ENCODE results near the gene TAF7L.

Gene TAF7L

DNA sequence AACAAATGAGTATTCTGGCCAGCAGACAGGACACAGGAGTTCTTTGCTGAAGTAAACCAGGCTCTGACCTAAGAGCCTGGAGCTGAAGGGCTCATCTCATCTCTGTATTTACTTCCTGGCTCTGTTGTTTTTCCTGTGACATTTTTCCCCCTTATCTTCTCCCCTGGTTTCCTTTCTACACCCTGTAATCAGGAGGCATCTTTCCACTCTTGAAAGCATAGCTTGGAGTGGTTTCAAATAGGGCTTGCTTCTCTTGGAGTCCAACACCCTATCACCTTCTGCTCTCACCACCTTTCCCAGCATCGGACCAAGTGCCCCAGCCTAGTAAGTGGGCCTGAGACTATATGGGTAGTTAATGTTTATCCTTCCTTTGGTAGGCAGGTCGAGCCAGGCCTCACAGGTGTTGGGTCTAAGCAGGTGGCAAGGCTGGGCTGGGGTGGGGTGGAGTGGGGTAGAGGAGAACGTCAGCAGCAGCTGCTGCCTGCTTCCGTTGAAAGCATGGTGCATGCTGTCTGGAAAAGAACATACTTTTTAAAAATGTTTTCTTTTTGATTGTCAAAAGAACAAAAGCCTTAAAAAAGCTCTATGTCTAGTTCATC is 70.4 kb downstream of the TAF7L start:
- no peak for DNase-seq (ENCODE audit: low read depth)

DNA sequence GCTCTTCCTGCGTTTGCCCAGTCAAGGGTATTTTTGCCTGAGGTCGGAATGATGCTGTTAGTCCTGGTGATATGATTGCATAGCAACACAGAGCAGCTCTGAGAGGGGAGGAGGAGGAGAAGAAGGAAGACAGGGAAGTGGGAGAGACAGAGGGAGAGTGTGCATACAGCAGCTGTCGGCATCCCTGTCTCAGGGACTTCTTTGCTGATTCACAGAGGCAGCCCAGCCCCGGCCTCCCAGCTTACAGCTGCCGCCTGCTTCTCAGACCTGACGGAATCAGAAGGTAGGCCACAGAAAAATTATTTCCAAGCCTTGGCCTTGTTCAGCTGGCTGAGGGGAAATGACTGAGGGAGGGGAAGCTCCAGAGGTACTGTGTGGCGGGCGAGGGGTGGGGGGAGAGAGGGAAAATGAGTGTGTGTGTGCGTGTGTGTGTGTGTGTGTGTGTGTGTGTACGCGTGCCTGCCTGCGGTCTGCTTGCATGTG is 71.2 kb downstream of the TAF7L start:
- no peak for DNase-seq (ENCODE audit: low read depth)

DNA sequence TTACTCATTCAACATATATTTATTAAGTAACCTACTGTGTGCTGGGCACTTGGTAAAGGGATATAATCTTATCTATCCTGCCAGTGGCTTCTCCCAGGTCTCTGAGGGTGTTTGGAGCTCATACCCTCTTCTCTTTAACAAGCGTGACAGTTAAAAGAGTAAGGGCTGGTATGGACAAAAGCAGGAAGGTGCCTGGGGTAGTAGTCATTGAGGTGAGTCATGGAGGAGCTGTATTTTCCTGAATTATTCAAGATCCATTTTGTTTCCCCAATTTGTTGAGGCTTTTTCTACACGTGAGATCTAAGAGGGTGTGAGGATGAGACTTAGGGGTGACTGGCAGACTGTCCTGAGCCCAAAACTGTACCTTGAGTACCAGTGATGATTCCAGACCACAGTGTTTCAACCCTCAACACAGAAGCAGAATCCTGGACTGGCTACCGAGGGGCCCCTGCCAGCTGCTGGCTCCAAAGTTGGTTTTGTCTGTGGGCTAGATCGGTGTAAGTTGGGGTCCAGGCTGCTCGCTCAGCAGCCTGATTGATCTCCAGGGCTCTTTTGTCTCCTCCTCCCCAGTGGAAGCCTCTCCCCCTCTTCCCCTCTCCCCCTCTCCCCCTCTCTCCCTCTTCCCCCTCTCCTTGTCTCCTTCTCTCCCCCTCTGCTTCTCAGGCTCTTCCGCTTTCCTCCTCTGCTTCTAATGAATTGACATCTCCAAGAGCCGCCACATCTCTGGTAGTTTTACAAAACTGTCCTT is 71.8 kb downstream of the TAF7L start, which contains the start of gene DRP2:
Gene DRP2 (plus strand): TSS at position 671 of the 748 bp plus-strand sequence. CDS start 11,862 bp downstream, outside the sequence.
- DNase-seq (ENCODE audit: low read depth): no peak
